ENCODE results near the gene RIMS1.

Gene RIMS1

DNA sequence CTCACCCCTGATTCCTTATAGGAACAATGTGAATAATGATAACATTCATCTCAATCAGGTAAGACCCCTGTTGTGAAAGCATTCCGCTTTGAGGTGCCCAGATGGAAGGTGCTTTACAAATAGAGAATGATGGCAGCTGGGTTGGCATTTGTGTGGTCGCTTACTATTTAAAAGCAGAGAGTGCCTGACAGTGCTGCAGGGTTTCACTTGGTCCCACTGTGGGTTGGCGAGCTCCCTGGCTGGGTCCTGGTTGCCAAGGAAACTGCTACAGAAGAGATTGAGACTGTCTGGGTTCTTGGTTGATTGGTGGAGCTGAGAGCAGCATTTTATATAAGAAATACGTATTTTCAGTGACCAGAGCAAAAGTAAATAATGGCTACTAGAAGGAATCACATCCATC lies 528.3 kb downstream of the RIMS1 start:
- no peak for DNase-seq

DNA sequence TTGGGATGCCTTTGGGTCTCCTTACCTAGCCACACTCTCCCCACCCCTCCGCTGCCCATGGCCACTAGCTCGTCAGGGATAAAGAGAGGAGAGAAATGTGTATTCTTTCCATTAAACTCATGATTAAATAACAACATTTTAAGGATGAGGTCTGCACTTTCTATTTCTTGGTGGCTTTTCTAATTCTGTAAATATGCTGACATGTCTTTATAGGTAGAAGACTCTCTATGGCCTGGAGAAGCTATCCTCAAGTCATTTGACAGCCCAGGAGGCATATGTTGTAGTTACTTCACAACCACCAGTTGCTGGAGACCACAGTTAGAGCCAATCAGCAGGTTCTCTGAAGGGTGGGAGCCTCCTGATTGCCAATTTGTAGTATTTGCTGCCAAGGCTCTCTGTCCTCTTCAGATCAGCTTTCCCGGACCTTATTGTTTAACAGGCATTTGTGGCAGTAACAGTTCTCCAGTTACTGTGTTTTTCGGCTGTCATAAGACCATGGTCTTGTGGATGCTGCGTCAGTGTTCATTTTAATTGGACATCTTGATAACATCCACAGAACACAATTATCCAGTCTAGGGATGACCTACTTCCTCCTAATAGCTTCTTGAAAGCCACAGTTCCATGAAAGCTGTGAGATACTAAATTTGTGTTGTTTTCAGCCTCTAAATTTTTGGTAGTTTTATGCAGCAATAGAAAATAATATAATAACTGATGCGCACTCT lies 530.6 kb downstream of the RIMS1 start:
- DNase-seq = no peak

DNA sequence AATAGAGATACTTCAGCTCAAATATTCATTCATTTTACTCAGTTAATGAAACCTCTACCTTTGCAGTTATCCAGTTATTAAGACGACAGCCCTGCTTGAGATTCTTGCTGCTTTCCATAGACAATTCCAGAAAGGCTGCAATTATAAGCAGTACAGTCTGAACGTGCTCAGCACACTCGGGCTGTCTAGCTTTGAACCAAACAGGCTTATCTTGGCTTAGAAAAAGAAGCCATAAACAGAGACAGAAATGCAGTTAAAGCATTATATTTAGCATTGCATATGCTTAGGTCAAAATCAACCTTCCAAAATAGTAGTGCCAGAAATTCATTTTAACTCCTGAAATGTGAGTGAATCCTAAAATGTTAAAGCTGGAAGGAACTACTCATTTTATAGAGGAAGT lies 531.4 kb downstream of the RIMS1 start:
- no peak for DNase-seq

DNA sequence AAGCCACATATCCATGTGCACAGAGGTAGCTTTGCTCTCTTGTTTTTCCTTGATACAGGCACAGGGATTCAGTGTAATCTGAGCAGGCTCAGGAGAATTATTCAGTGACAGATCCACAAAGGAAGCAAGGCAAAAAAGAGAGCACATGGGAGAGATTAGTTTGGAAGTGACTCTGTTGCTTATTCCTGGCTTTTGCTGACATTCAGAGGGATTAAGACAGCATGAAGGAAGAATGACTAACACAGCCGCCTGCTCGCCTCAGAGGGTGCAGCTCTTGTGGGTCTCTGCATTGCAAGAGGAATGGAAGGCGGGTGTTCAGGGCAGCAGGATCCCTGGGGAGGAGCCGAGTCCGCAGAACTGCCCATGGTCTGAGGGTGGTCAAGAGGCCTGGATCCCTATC lies 532.1 kb downstream of the RIMS1 start:
- no peak for DNase-seq

DNA sequence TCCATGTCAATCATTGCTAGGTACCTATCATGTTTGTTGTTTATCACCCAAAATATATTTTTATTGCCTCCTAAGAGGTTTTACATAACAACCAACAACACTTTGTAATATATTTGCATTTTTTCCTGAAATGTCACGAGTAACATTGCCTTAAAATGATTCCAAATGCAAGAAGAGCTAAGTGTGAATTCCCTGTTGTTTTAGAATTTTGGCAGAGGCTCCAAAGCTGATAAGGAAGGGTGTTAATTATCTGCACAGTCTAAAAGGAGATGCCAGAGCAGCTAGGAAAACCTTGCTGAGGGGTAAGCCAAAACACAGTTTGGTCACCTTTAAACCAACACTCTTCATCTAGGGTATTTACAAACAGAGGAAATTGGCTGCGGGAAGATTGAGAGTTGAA lies 533.6 kb downstream of the RIMS1 start:
- no peak for DNase-seq

DNA sequence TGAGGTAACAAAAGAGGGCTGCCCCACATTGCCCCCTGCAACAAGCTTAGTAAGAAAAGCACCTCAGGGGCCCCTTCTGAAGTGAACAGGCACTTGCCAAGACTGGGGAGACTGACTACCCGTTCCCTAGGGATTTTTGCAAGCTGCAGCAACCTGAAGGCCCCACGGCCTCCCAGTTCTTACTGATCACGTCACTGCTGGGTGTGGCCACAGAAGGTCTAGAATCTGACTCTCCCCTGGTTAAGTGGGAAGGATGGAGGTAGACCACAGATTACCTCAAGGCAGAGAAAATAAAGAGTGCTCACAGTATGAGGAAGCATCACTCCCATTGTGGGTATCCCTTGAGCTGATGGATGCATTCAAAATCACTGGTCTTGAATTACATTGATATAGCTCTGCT lies 534.1 kb downstream of the RIMS1 start:
- DNase-seq = no peak

DNA sequence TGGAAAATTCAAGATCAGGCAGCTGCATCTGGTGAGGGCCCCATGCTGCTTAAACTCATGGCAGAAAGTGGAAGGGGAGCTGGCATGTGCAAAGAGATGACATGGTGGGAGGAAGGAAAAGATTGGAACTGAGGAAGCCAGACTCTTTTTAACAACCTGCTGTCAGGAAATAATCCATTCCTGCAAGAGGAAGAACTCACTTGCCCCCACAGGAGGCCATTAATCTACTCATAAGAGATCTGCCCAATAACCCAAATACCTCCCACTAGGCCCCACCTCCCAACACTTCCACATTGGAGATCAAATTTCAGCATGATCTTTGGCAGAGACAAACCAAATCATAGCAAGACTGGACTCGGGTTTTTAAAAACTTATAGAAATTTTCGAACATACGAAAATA lies 535.0 kb downstream of the RIMS1 start:
- no peak for DNase-seq

DNA sequence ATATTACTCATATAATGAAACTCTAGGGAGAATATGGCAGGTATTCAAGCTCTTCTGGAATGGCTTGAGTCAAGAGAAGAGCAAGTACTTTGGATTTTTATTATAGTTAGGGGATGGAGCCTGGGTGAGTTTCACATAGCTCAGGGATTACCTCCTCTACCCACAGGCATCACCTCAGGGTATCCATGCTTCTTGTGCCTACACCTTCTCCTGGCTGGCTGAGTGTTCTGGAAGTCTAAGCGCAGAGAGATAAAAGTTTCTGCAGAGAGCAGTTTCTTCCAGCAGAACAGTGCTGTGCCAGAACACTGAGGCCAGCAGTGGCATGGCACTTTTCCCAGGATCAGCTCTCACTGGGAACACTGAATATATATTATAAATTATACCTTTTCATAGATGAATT lies 535.8 kb downstream of the RIMS1 start:
- no peak for DNase-seq

DNA sequence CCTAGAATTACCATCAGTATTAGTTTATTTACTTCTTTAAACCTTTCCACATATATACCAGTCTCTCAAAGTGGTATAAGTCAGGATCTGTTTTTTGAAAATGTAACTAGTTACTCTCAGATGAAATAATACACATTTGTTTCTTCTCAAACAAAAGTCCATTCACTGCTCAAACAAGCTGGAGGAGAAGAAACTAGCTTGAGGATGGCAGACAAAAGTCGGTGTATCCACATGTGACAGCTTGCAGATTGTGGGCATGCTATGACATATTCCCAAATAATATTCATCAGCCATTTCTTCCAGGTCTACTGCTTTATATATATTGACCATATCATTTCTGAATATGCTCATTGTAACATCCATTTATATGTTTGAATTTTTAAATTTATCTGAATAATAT lies 538.1 kb downstream of the RIMS1 start:
- DNase-seq = no peak

DNA sequence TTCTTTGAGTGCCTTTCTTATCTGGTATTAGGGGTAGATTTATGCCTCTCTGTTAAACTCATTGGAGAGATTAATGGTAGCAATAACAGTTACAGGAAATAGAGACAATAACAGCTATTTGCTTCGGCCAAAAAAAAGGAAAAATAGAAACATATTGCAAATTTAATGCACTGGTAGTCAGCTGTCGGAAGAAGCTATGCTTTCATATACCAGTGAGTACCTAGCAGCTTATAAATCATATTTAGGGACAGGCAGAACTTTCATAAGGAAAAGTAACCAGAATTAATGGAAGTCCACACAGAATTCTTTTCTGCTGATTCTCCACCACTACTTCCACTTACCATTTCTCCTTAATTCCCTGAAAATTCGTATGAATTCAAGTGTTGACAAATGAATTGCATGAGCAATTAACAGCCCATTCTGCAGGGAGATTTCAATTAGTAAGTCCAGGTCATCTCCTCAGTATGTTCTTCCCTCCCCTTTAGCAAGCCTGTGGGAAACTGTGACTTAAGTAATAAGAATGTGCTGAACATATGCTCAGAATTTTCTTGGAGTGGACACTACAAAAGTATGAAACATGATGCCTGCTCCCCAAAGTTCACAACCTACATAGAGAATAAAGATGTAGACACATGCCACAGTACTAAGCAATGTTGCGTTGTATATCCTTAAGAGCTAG lies 538.8 kb downstream of the RIMS1 start:
- DNase-seq = no peak

DNA sequence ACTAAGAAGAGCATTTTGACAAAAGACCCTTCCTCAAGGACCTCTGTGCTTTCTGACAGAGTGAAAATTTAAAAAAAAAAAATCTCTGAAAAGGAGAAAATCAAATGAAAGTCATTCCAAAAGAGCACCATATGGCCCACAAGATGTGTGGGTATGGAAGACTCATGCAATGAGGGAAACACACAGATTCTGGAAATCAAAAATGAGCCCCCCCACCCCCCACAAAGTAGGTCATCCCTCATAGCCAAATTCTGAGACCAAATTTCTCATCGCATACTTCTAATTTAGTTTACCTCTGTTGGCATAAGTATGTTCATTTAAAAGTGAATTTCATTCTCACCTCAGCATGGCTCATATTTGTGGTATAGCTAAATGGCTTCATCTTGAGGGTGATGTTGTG lies 554.3 kb downstream of the RIMS1 start:
- no peak for DNase-seq

DNA sequence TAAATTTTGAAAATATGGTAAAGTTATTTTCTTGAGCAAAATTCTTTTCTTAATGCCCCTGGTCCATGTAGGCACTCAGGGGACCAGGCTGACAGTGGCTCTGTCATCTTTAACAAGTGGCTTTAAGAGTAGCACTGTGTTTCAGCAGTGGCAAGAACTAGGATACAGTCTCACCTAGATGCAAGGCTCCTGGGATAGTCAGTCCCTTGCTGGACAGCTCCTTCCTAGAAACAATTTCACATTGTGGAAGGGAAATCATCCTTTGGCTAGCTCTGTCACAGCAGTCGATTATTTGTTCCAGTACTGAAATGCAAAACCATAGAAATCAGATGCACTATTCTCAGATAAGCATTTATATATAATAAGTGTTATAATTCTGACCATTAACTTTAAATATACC lies 560.1 kb downstream of the RIMS1 start:
- no peak for DNase-seq
